Nephron progenitor cell (in vitro differentiated cells): ENCODE data around the gene CRACDL.
A peak's percentile ranks its signal among the peaks of the same experiment; 100 is the strongest.
"Not testable (repeated sequence)": the region's sequence is repeated elsewhere in the genome, so short reads cannot be mapped to it uniquely, and the experiment has no call there.

Experiments
- DNase-seq: peaks from one replicate; pipeline ENCODE4 v3.0.0; 2021
- H3K27ac Mint-ChIP-seq: 2 replicates; pipeline ENCODE4 v1.8.0; 2021; ENCODE audit warnings: mild to moderate bottlenecking, moderate library complexity, mixed read lengths
- H3K27me3 Mint-ChIP-seq: 2 replicates; pipeline ENCODE4 v1.8.0; 2021; ENCODE audit warnings: mild to moderate bottlenecking, low read depth, mixed read lengths; ENCODE audit not compliant: poor library complexity
- H3K36me3 Mint-ChIP-seq: 2 replicates; pipeline ENCODE4 v1.8.0; 2021; ENCODE audit warnings: low read depth, mixed read lengths
- H3K4me1 Mint-ChIP-seq: 2 replicates; pipeline ENCODE4 v1.8.0; 2021; ENCODE audit warnings: mixed read lengths
- H3K4me3 Mint-ChIP-seq: 2 replicates; pipeline ENCODE4 v1.8.0; 2021; ENCODE audit warnings: mild to moderate bottlenecking, moderate library complexity, mixed read lengths
- H3K9me3 Mint-ChIP-seq: 2 replicates; pipeline ENCODE4 v1.8.0; 2021; ENCODE audit warnings: mild to moderate bottlenecking, moderate library complexity, mixed read lengths
- CTCF ChIP-seq: fragments of 200-600 bp; sonication (generic); IDR thresholded peaks from 2 replicates; pipeline ENCODE4 v1.5.0; 2021; ENCODE audit warnings: antibody characterized with exemption

The CRACDL gene

GRCh38 chr2:98900721-98901120 is 35.3 kb downstream of the CRACDL start:
- peaks cover 4% of the 10 kb centered on the region for H3K27me3 Mint-ChIP-seq
- no peak for DNase-seq
- H3K36me3 Mint-ChIP-seq: no peaks in the 10 kb centered on the region
- no peaks in the 10 kb centered on the region for H3K9me3 Mint-ChIP-seq
- H3K4me3 Mint-ChIP-seq: no peak overlapping the region
- no peak overlapping the region for H3K27ac Mint-ChIP-seq
- peaks cover 81% of the 10 kb centered on the region for H3K4me1 Mint-ChIP-seq
- TF ChIP-seq CTCF: no peak

GRCh38 chr2:98899703-98900078 is 36.3 kb downstream of the CRACDL start:
- not testable (repeated sequence) for H3K36me3 Mint-ChIP-seq, H3K4me3 Mint-ChIP-seq, H3K9me3 Mint-ChIP-seq, H3K27ac Mint-ChIP-seq, H3K27me3 Mint-ChIP-seq, DNase-seq
- H3K4me1 Mint-ChIP-seq: peaks cover 82% of the 10 kb centered on the region

- no peak for DNase-seq
- H3K36me3 Mint-ChIP-seq: no peaks in the 10 kb centered on the region
- TF ChIP-seq CTCF: no peak
- peaks cover 80% of the 10 kb centered on the region for H3K4me1 Mint-ChIP-seq
- H3K27ac Mint-ChIP-seq: peak overlapping the region; percentile 40
- no peaks in the 10 kb centered on the region for H3K9me3 Mint-ChIP-seq
- peaks cover 8% of the 10 kb centered on the region for H3K27me3 Mint-ChIP-seq
- no peak overlapping the region for H3K4me3 Mint-ChIP-seq
These were observed 36.9 kb downstream of the CRACDL start for GRCh38 chr2:98899041-98899702.

GRCh38 chr2:98898423-98898841 is 37.6 kb downstream of the CRACDL start:
- H3K4me3 Mint-ChIP-seq: no peak overlapping the region
- DNase-seq: no peak
- H3K27me3 Mint-ChIP-seq: peaks cover 8% of the 10 kb centered on the region
- H3K27ac Mint-ChIP-seq: peak overlapping the region; percentile 60
- TF ChIP-seq CTCF: no peak
- no peaks in the 10 kb centered on the region for H3K9me3 Mint-ChIP-seq
- no peaks in the 10 kb centered on the region for H3K36me3 Mint-ChIP-seq
- H3K4me1 Mint-ChIP-seq: peaks cover 76% of the 10 kb centered on the region

GRCh38 chr2:98897746-98898145 is 38.3 kb downstream of the CRACDL start:
- H3K4me3 Mint-ChIP-seq: no peak overlapping the region
- no peaks in the 10 kb centered on the region for H3K36me3 Mint-ChIP-seq
- peaks cover 8% of the 10 kb centered on the region for H3K27me3 Mint-ChIP-seq
- H3K4me1 Mint-ChIP-seq: peaks cover 69% of the 10 kb centered on the region
- H3K9me3 Mint-ChIP-seq: no peaks in the 10 kb centered on the region
- TF ChIP-seq CTCF: no peak
- H3K27ac Mint-ChIP-seq: no peak overlapping the region
- DNase-seq: no peak

- H3K4me3 Mint-ChIP-seq: no peak overlapping the region
- peak overlapping the region; percentile 5 for H3K27ac Mint-ChIP-seq
- peaks cover 61% of the 10 kb centered on the region for H3K4me1 Mint-ChIP-seq
- no peak for TF ChIP-seq CTCF
- no peaks in the 10 kb centered on the region for H3K36me3 Mint-ChIP-seq
- no peaks in the 10 kb centered on the region for H3K9me3 Mint-ChIP-seq
- DNase-seq: no peak
- peaks cover 8% of the 10 kb centered on the region for H3K27me3 Mint-ChIP-seq
These were observed 39.1 kb downstream of the CRACDL start for GRCh38 chr2:98896944-98897343.
